Measurements from ENCODE around the gene C21orf91. TPM values are rescaled to one million over a fixed set of nuclear protein-coding genes. Genes with fewer than 3 reads are reported as not detected.

The C21orf91 gene
- total RNA-seq, 1 experiment from 2014 or later, result 49.2 TPM

DNA sequence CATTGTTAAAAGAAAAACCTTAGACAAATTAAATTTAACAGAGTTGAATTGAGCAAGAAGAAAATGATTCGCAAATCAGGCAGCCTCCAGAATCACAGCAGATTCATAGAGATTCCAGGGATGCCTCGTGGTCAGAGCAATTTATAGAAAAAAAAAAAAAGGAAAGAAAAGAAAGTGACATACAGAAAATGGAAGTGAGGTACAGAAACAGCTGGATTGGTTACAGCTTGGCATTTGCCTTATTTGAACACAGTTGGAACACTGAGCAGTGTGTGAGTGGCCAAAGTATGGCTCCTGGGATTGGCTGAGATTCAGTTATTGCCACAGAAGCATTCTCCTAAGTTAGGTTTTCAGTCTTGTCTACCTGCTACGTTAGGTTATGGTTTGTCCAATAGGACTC, 9.1 kb upstream of the C21orf91 start:
- Histone ChIP-seq H4K8ac (replicated peaks; ENCODE audit: insufficient read length, low read depth, low read length) (no peak overlapping the region), H2BK12ac (ENCODE audit: insufficient read length, low read depth, low read length) (no peak overlapping the region), H3K9ac (ENCODE audit: extremely low read depth, insufficient read length, low read length) (no peak overlapping the region), H3K79me2 (ENCODE audit: insufficient read depth, low read length) (no peaks in the 10 kb centered on the region), H2BK5ac (ENCODE audit: insufficient read length, low read length) (no peak overlapping the region), H4K5ac (ENCODE audit: insufficient read length, low read depth, low read length) (no peak overlapping the region), H3K79me1 (ENCODE audit: insufficient read depth, low read depth, low read length, poor library complexity, severe bottlenecking) (no peaks in the 10 kb centered on the region), H3K27me3 (ENCODE audit: insufficient read depth, low read length) (no peaks in the 10 kb centered on the region), H3K23me2 (ENCODE audit: insufficient read length, low read depth, low read length, poor library complexity, severe bottlenecking) (no peaks in the 10 kb centered on the region), H3K14ac (ENCODE audit: insufficient read depth, low read length) (no peak overlapping the region), H3K4ac (ENCODE audit: low read depth, low read length) (no peak overlapping the region), H2AK5ac (ENCODE audit: insufficient read length, low read length) (no peak overlapping the region), H3K4me1 (ENCODE audit: insufficient read depth, low read length) (no peaks in the 10 kb centered on the region; the same call in 1 of the 2 replicates), H2AFZ (ENCODE audit: low read length) (no peak overlapping the region), H3K56ac (ENCODE audit: insufficient read length, low read depth, low read length) (no peak overlapping the region), H2BK15ac (ENCODE audit: low read depth, low read length) (no peak overlapping the region), H3K23ac (ENCODE audit: insufficient read length, low read depth, low read length) (no peak overlapping the region), H3K18ac (ENCODE audit: insufficient read length, low read depth, low read length) (no peak overlapping the region), H2BK20ac (ENCODE audit: low read depth, low read length, poor library complexity, severe bottlenecking) (no peak overlapping the region), H3T11ph (ENCODE audit: low read length) (no peak overlapping the region), H4K20me1 (ENCODE audit: control insufficient read depth, insufficient read depth, insufficient read length) (no peaks in the 10 kb centered on the region), H3K4me2 (ENCODE audit: insufficient read depth, insufficient read length, low read length) (no peak overlapping the region), H4K91ac (ENCODE audit: insufficient read length, low read depth, low read length) (no peak overlapping the region), H3K27ac (ENCODE audit: insufficient read length, low read depth, low read length) (no peak overlapping the region), H2BK120ac (ENCODE audit: low read depth, low read length, poor library complexity, severe bottlenecking) (no peak overlapping the region), H3K9me3 (ENCODE audit: control insufficient read depth, low read depth, low read length) (no peaks in the 10 kb centered on the region)
- Mint-ChIP-seq H3K36me3 (ENCODE audit: insufficient read depth in 1 of 3, low read depth in 3 of 3) (peaks cover 0 to 5% (median 3%) of the 10 kb centered on the region in 3 experiments; a peak in 3 of 7 replicates), H3K4me1 (peaks cover 13 to 19% of the 10 kb centered on the region in 2 experiments), H3K9me3 (no peaks in the 10 kb centered on the region), H3K4me3 (no peak overlapping the region), H3K27me3 (ENCODE audit: low read depth) (no peaks in the 10 kb centered on the region), H3K27ac (no peak overlapping the region)
- WGBS (ENCODE audit: extremely low coverage, insufficient read length, low lambda C conversion rate), result no CpG with 5 or more reads among the region's 3 CpGs
- DNase-seq, result no peak
- TF ChIP-seq CTCF (conservative IDR thresholded peaks at IDR 0.05), result no peak

All from H9 (cell line).